OCI-LY7 (cell line): Measurements from ENCODE around the gene C4orf36. TPM values are rescaled to one million over a fixed set of nuclear protein-coding genes. Genes with fewer than 3 reads are reported as not detected.

Experiments
- BruUV-seq: library from RNA; stranded (reverse); fragments of 400-500 nt; replicated peaks from 2 replicates; lab custom pipeline; 2021; lab: Mats Ljungman, UMichigan
- CTCF ChIA-PET: fragments of 300-600 bp; sonication (Branson Sonifier 250); formaldehyde crosslinking; loops from one replicate; lab custom pipeline; 2022; ENCODE audit warnings: antibody characterized with exemption; ENCODE audit not compliant: unreplicated experiment; lab: Charles Lee
- POLR2A ChIA-PET: fragments of 300-600 bp; sonication (Branson Sonifier 250); formaldehyde crosslinking; loops from one replicate; lab custom pipeline; 2022; ENCODE audit warnings: antibody characterized with exemption; lab: Charles Lee
- DNase-seq: peaks from one replicate; pipeline ENCODE4 v3.0.0-alpha.2; 2015; ENCODE audit warnings: low spot score
- H2AFZ ChIP-seq: fragments of 200-600 bp; sonication (generic), shearing (Covaris generic); 2 replicates; pipeline ENCODE4 v1.6.1; 2014; ENCODE audit warnings: mild to moderate bottlenecking, antibody characterized with exemption, low read length, moderate library complexity
- H3K27ac ChIP-seq: fragments of 200-600 bp; sonication (generic); 2 replicates; pipeline ENCODE4 v1.5.1; 2014; ENCODE audit warnings: mixed run types, low read depth, mild to moderate bottlenecking, moderate library complexity, low read length, inconsistent platforms; ENCODE audit not compliant: poor library complexity, severe bottlenecking
- H3K36me3 ChIP-seq: fragments of 200-600 bp; sonication (generic); 2 replicates; pipeline ENCODE4 v1.6.1; 2014; ENCODE audit warnings: mild to moderate bottlenecking, antibody characterized with exemption, low read length, moderate library complexity, mixed read lengths; ENCODE audit not compliant: insufficient read depth
- H3K4me1 ChIP-seq: fragments of 200-600 bp; sonication (generic); 2 replicates; pipeline ENCODE4 v1.5.1; 2014; ENCODE audit warnings: mild to moderate bottlenecking, low read length; ENCODE audit not compliant: insufficient read depth, poor library complexity, severe bottlenecking
- H3K4me2 ChIP-seq: fragments of 200-600 bp; sonication (generic); 2 replicates; pipeline ENCODE4 v1.6.1; 2014; ENCODE audit warnings: mild to moderate bottlenecking, low read length
- H3K4me3 ChIP-seq: fragments of 200-600 bp; sonication (generic); 2 replicates; pipeline ENCODE4 v1.5.1; 2014; ENCODE audit warnings: mild to moderate bottlenecking, low read depth, low read length; ENCODE audit not compliant: poor library complexity, severe bottlenecking
- H3K79me2 ChIP-seq: fragments of 200-600 bp; sonication (generic); 2 replicates; pipeline ENCODE4 v1.6.1; 2016; ENCODE audit warnings: low read depth, mild to moderate bottlenecking, low read length, moderate library complexity, mixed read lengths; ENCODE audit not compliant: insufficient read depth
- H3K9me2 ChIP-seq: fragments of 200-600 bp; sonication (generic); 2 replicates; pipeline ENCODE4 v1.6.1; 2016; ENCODE audit warnings: mild to moderate bottlenecking, low read length, mixed read lengths; ENCODE audit not compliant: insufficient read depth
- H3K9me3 ChIP-seq: fragments of 200-600 bp; sonication (generic); 2 replicates; pipeline ENCODE4 v1.6.1; 2014; ENCODE audit warnings: mild to moderate bottlenecking, mixed run types, low read length, mixed read lengths
- H4K20me1 ChIP-seq: fragments of 200-600 bp; sonication (generic); 2 replicates; pipeline ENCODE4 v1.6.1; 2014; ENCODE audit warnings: mild to moderate bottlenecking, antibody characterized with exemption, low read length, moderate library complexity, mixed read lengths; ENCODE audit not compliant: insufficient read depth
- EZH2phosphoT487 ChIP-seq: fragments of 200-600 bp; sonication (generic); IDR thresholded peaks from 2 replicates; pipeline ENCODE4 v1.6.1; 2018; ENCODE audit warnings: low read depth, borderline replicate concordance, mild to moderate bottlenecking, mixed run types, antibody characterized with exemption, low read length, moderate library complexity, mixed read lengths
- intact Hi-C: fragments of 100-400 bp; cut with micrococcal nuclease; formaldehyde crosslinking; loops from one replicate; pipeline ENCODE4 v1.10.0; 2022; ENCODE audit not compliant: unreplicated experiment
- total RNA-seq, 2 experiments: library from RNA; depleted of rRNA in 1 of 2; stranded (reverse); fragments of >200 nt in 1 of 2; shearing (Covaris generic) in 1 of 2; gene quantifications; 2 replicates each; pipeline ENCODE4 v1.2.3, GENCODE V29; 2014 to 2022
- TF ChIP-seq, protein P1 (sequence below): fragments of 200-600 bp; sonication (generic); conservative IDR thresholded peaks from 2 replicates; pipeline ENCODE4 v1.5.1; 2014; ENCODE audit warnings: mild to moderate bottlenecking, antibody characterized with exemption, low read length, moderate library complexity, mixed read lengths

The C4orf36 gene
- total RNA-seq, 2 experiments from 2014 or later, result 1.4 TPM; not detected in 1

DNA sequence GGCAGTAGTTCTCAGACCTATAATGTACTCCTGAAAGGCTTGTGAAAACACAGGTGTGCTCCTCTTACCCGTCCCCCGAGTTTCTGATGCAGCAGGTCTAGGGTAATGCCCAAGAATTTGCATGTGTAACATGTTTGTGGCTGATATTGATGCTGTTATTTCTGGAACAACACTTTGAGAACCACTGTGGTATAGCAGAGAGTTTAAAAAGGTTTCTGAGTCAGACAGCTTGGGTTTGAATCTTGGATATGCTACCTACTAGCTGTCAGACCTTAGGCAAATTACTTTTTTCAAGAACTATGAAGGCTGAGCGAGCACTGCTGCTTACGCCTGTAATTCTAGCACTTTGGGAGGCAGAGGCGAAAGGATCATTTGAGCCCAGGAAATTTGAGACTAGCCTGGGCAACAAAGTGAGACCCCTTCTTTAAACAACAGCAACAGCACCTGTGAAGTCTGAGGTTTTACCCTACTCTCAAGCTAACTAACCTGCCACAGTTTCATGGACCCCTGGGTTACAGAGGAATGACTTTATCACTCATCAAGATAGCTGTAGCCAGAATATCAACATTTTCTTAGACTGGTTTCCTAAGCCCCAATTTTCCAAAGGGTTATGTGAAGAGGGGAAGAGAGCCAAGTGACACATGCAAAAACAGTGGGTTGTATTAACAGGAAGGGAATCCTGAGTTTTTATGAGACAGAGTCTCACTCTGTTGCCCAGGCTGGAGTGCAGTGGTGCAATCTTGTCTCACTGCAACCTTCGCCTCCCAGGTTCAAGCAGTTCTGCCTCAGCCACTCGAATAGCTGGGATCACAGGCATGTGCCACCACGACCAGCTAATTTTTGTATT is 47.7 kb upstream of the C4orf36 start:
- H3K36me3 ChIP-seq, result peaks cover 20% of the 10 kb centered on the region; the same call in 1 of the 2 replicates
- no peaks in the 10 kb centered on the region for H3K9me3 ChIP-seq
- ChIA-PET CTCF (interaction anchor here (0.8 to 1.4 kb wide), 2 partner anchors 21 to 42 kb away, joined by 4 read pairs; no protein-coding TSS in a partner anchor), POLR2A (interaction anchor here (0.6 to 7.5 kb wide), 17 partner anchors 11 to 256 kb away, joined by 3 to 125 read pairs (median 5); no protein-coding TSS in a partner anchor)
- H3K4me2 ChIP-seq, result peak overlapping the region; percentile 93
- H3K4me1 ChIP-seq, result peaks cover 70% of the 10 kb centered on the region
- no TSS peak for BruUV-seq
- peaks cover 81% of the 10 kb centered on the region for H3K79me2 ChIP-seq
- H3K27ac ChIP-seq, result peak overlapping the region; percentile 91
- DNase-seq, result peak; percentile 90
- no peak overlapping the region for H2AFZ ChIP-seq
- H3K4me3 ChIP-seq, result peak overlapping the region; percentile 92
- peaks cover 12% of the 10 kb centered on the region for H4K20me1 ChIP-seq
- intact Hi-C loops, result loop anchor here (1.0 to 5.0 kb wide), 3 partner anchors 21 to 132 kb away; no protein-coding TSS in a partner anchor
- no peak for TF ChIP-seq EZH2phosphoT487
- TF ChIP-seq, protein P1, sequence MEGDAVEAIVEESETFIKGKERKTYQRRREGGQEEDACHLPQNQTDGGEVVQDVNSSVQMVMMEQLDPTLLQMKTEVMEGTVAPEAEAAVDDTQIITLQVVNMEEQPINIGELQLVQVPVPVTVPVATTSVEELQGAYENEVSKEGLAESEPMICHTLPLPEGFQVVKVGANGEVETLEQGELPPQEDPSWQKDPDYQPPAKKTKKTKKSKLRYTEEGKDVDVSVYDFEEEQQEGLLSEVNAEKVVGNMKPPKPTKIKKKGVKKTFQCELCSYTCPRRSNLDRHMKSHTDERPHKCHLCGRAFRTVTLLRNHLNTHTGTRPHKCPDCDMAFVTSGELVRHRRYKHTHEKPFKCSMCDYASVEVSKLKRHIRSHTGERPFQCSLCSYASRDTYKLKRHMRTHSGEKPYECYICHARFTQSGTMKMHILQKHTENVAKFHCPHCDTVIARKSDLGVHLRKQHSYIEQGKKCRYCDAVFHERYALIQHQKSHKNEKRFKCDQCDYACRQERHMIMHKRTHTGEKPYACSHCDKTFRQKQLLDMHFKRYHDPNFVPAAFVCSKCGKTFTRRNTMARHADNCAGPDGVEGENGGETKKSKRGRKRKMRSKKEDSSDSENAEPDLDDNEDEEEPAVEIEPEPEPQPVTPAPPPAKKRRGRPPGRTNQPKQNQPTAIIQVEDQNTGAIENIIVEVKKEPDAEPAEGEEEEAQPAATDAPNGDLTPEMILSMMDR, result no peak
- no peaks in the 10 kb centered on the region for H3K9me2 ChIP-seq

DNA sequence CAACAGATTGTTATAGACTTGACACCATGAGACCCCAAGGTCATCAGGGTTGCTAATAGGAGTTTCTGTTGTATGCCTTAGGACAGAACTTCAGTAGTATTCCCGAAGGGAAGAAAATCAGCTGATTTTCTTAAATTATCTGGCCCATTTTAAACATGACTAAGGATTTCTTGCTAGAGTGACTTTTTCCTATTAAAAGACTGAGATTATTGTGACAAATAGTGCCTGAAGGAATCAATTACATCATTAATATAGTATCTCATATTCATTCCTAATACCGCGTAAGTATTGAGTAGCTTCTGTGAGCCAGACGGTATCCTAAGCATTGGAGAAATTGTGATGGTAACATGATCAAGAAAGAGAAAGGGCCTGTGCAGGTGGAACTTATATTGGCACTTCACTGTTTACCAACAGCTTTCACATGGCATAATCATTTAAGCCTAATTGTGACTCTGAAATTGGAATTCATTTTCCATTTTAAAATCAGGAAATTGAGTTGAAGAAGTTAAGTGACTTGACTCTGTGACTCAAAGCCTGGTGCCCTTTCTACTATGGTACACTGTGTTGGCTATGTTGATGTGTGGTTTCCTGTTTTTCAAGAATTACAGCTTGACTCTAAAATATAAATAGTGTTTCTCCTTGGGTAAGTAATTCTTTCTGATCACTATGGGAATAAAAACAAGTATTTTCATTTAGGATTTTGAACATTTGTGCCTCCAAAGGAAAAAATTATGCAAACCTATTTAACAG is 46.7 kb upstream of the C4orf36 start:
- Histone ChIP-seq H3K27ac (peak overlapping the region; percentile 91), H3K9me2 (no peaks in the 10 kb centered on the region), H3K9me3 (no peaks in the 10 kb centered on the region), H3K36me3 (peaks cover 20% of the 10 kb centered on the region; the same call in 1 of the 2 replicates), H3K4me2 (peak overlapping the region; percentile 93), H4K20me1 (peaks cover 12% of the 10 kb centered on the region), H3K79me2 (peaks cover 75% of the 10 kb centered on the region), H2AFZ (no peak overlapping the region), H3K4me1 (peaks cover 62% of the 10 kb centered on the region), H3K4me3 (peak overlapping the region; percentile 92)
- ChIA-PET POLR2A (interaction anchor here (0.6 to 7.5 kb wide), 16 partner anchors 10 to 257 kb away, joined by 3 to 125 read pairs (median 6); no protein-coding TSS in a partner anchor), CTCF (interaction anchor here (0.8 to 1.4 kb wide), 3 partner anchors 22 to 59 kb away, joined by 4 to 5 read pairs (median 4); no protein-coding TSS in a partner anchor)
- DNase-seq, result peak; percentile 48
- intact Hi-C loops, result loop anchor here (1.0 to 5.0 kb wide), 3 partner anchors 22 to 133 kb away; no protein-coding TSS in a partner anchor
- TF ChIP-seq EZH2phosphoT487, result no peak
- TF ChIP-seq, protein P1, result no peak
- TSS peak; percentile 86 for BruUV-seq
